Parathyroid adenoma (tissue), 2 donors: ENCODE data around the gene B9D2.

Source experiments
- H2AFZ ChIP-seq: fragments of 300-600 bp; sonication (generic); one replicate; pipeline ENCODE4 v1.7.0; 2017; ENCODE audit warnings: antibody characterized with exemption, mild to moderate bottlenecking
- H3K27ac ChIP-seq: fragments of 300-600 bp; sonication (generic); one replicate; pipeline ENCODE4 v1.7.0; 2017
- H3K27me3 ChIP-seq: fragments of 300-600 bp; sonication (generic); one replicate; pipeline ENCODE4 v1.7.0; 2017; ENCODE audit warnings: low read length; ENCODE audit not compliant: control insufficient read depth, insufficient read depth
- H3K36me3 ChIP-seq: fragments of 300-600 bp; sonication (generic); one replicate; pipeline ENCODE4 v1.7.0; 2017; ENCODE audit warnings: low read length; ENCODE audit not compliant: control insufficient read depth, insufficient read depth
- H3K4me1 ChIP-seq: fragments of 300-600 bp; sonication (generic); one replicate; pipeline ENCODE4 v1.7.0; 2017; ENCODE audit warnings: control low read depth
- H3K4me2 ChIP-seq: fragments of 300-600 bp; sonication (generic); one replicate; pipeline ENCODE4 v1.7.0; 2017; ENCODE audit warnings: low read length
- H3K4me3 ChIP-seq: fragments of 300-600 bp; sonication (generic); one replicate; pipeline ENCODE4 v1.7.0; 2017; ENCODE audit warnings: low read depth, low read length
- H3K79me2 ChIP-seq: fragments of 300-600 bp; sonication (generic); one replicate; pipeline ENCODE4 v1.7.0; 2017; ENCODE audit warnings: control low read depth
- H3K9ac ChIP-seq: fragments of 300-600 bp; sonication (generic); one replicate; pipeline ENCODE4 v1.7.0; 2017; ENCODE audit warnings: mild to moderate bottlenecking
- H3K9me3 ChIP-seq: fragments of 300-600 bp; sonication (generic); one replicate; pipeline ENCODE4 v1.7.0; 2017; ENCODE audit warnings: low read length; ENCODE audit not compliant: control insufficient read depth
- CTCF ChIP-seq: fragments of 300-600 bp; sonication (generic); IDR thresholded peaks from one replicate; pipeline ENCODE4 v1.7.0; 2017; ENCODE audit warnings: antibody characterized with exemption, mild to moderate bottlenecking
- donor health status: primary hyperparathyroidism.

Gene B9D2

GRCh38 chr19:41322451-41322850, 41.5 kb downstream of the B9D2 start:
- TF ChIP-seq CTCF = no peak
- Histone ChIP-seq H3K27ac (no peak overlapping the region), H3K27me3 (no peaks in the 10 kb centered on the region), H2AFZ (no peak overlapping the region), H3K4me3 (no peak overlapping the region), H3K9ac (no peak overlapping the region), H3K4me2 (no peak overlapping the region), H3K4me1 (peaks cover 20% of the 10 kb centered on the region), H3K79me2 (no peaks in the 10 kb centered on the region), H3K9me3 (no peaks in the 10 kb centered on the region), H3K36me3 (no peaks in the 10 kb centered on the region)

- peaks cover 16% of the 10 kb centered on the region for H3K4me1 ChIP-seq
Measured at GRCh38 chr19:41321600-41322270, 42.2 kb downstream of the B9D2 start.

GRCh38 chr19:41321204-41321599, 42.7 kb downstream of the B9D2 start:
- no peak for TF ChIP-seq CTCF
- H3K27ac ChIP-seq = peak overlapping the region; percentile 7
- no peaks in the 10 kb centered on the region for H3K36me3 ChIP-seq
- no peaks in the 10 kb centered on the region for H3K79me2 ChIP-seq
- no peaks in the 10 kb centered on the region for H3K9me3 ChIP-seq
- H3K4me3 ChIP-seq = no peak overlapping the region
- H3K9ac ChIP-seq = no peak overlapping the region
- no peak overlapping the region for H2AFZ ChIP-seq
- H3K4me1 ChIP-seq = peaks cover 13% of the 10 kb centered on the region
- no peak overlapping the region for H3K4me2 ChIP-seq
- H3K27me3 ChIP-seq = no peaks in the 10 kb centered on the region

More at GRCh38 chr19:41321600-41322270, 42.2 kb downstream of the B9D2 start:
- TF ChIP-seq CTCF = peak; percentile 62
- H3K4me2 ChIP-seq = no peak overlapping the region
- no peaks in the 10 kb centered on the region for H3K36me3 ChIP-seq
- H3K9ac ChIP-seq = no peak overlapping the region
- no peak overlapping the region for H2AFZ ChIP-seq
- no peaks in the 10 kb centered on the region for H3K27me3 ChIP-seq
- H3K9me3 ChIP-seq = no peaks in the 10 kb centered on the region
- no peak overlapping the region for H3K4me3 ChIP-seq
- no peaks in the 10 kb centered on the region for H3K79me2 ChIP-seq
- peak overlapping the region; percentile 7 for H3K27ac ChIP-seq

GRCh38 chr19:41320568-41320967, 43.4 kb downstream of the B9D2 start:
- TF ChIP-seq CTCF = no peak
- Histone ChIP-seq H3K4me3 (no peak overlapping the region), H3K79me2 (no peaks in the 10 kb centered on the region), H3K4me2 (no peak overlapping the region), H3K9ac (no peak overlapping the region), H2AFZ (no peak overlapping the region), H3K27ac (no peak overlapping the region), H3K36me3 (no peaks in the 10 kb centered on the region), H3K27me3 (no peaks in the 10 kb centered on the region), H3K4me1 (peaks cover 7% of the 10 kb centered on the region), H3K9me3 (no peaks in the 10 kb centered on the region)

- Histone ChIP-seq H3K79me2 (no peaks in the 10 kb centered on the region), H3K9ac (no peak overlapping the region), H2AFZ (no peak overlapping the region), H3K9me3 (no peaks in the 10 kb centered on the region), H3K4me2 (no peak overlapping the region), H3K27ac (no peak overlapping the region), H3K27me3 (no peaks in the 10 kb centered on the region), H3K36me3 (no peaks in the 10 kb centered on the region), H3K4me1 (peaks cover 6% of the 10 kb centered on the region), H3K4me3 (no peak overlapping the region)
- no peak for TF ChIP-seq CTCF
Measured at GRCh38 chr19:41320185-41320518, 43.8 kb downstream of the B9D2 start.
